GM20431 (cell line): ENCODE data around the gene UGT1A4.

Experiments
- in situ Hi-C: fragments of 300-500 bp; cut with MseI, MboI; formaldehyde crosslinking; loops from one replicate; pipeline ENCODE4 v1.15.0; 2020; ENCODE audit warnings: low sequenced_read_pairs; ENCODE audit not compliant: unreplicated experiment

The UGT1A4 gene

GRCh38 chr2:233773854-233774253 lies 55.3 kb downstream of the UGT1A4 start:
- in situ Hi-C loops = no loop called here

- in situ Hi-C loops = no loop called here
Observed at GRCh38 chr2:233775414-233775813, 56.9 kb downstream of the UGT1A4 start.

- in situ Hi-C loops = no loop called here
Observed at GRCh38 chr2:233778030-233778429, 59.5 kb downstream of the UGT1A4 start, which contains the start of gene MROH2A. Gene MROH2A (plus strand): TSS chr2:233778330. CDS start chr2:233779359, 1,029 bp downstream.

GRCh38 chr2:233779722-233780121 lies 61.2 kb downstream of the UGT1A4 start:
- in situ Hi-C loops = no loop called here

GRCh38 chr2:233780771-233781170 lies 62.2 kb downstream of the UGT1A4 start:
- in situ Hi-C loops = no loop called here

- in situ Hi-C loops = no loop called here
Observed at GRCh38 chr2:233789554-233789953, 71.0 kb downstream of the UGT1A4 start.

GRCh38 chr2:233791151-233791882 lies 72.8 kb downstream of the UGT1A4 start:
- in situ Hi-C loops = no loop called here

DNA sequence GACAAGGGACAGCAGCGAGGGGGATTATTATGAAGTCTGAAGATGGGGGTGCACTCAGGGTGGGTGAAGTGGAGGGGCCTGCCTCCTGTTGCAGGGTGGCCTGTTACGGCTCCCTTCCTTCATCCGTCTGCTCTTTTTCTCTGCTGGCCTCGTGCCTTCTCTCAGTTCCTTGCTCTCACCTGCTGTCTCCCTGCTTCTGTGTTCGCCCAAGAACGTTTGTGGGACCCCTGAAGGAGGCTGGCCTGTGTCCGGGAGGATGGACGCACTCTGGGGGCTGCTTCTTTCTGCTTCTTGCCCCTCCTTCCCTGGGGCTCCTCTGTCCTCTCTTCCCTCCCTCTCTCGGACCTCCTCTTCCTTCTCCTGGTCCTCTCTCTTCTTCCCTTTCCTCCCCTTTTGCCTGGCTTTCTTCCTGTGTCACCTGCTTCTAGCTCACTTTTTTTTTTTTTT lies 73.4 kb downstream of the UGT1A4 start:
- in situ Hi-C loops = no loop called here

- in situ Hi-C loops = no loop called here
Observed at GRCh38 chr2:233792720-233793119, 74.2 kb downstream of the UGT1A4 start.

- in situ Hi-C loops = no loop called here
Observed at GRCh38 chr2:233793465-233794127, 75.1 kb downstream of the UGT1A4 start.

DNA sequence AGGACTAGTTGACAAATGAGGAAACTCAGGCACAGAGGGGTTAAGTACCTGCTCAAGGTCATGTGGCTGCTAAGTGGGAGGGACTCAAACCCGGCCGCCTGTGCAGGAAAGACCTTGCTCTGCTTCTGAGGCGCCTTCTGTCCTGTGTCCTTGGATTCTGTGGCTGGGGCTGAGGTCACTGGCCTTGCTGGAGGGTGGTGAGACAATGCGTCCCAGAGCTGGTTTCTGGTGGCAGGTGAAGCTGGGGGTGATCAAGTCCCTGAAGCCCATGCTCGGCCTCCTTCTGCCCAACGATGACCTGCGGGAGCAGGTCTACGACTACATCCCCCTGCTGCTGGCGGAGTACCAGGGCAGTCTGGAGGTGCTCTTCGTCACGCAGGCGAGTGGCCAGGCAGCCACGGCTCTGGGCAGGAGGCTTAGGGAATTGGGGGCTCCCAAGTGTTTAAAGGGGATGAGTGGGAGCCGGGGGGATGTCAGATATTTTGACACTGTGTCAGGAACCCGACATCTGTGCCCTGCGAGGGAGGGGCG lies 75.7 kb downstream of the UGT1A4 start:
- in situ Hi-C loops = no loop called here

GRCh38 chr2:233795735-233796171 lies 77.2 kb downstream of the UGT1A4 start:
- in situ Hi-C loops = no loop called here

DNA sequence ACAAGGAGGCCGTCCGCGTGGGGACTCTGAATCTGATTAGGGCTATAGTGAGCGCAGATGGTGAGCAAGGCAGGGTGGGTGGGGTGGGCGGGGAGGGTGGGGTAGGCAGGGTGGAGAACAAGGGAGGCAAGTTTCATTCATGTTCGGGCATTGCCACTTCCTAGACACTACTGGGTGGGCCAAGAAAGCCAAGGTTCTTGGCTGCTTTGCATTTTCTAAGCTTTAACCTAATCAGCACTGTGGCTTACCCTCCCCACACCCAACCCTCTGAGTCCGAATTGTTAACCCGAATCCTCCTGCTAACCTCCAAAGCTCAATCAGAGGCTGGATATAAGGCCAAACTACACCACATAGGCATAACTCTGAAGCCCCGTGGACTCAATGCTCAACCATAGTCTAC lies 77.7 kb downstream of the UGT1A4 start:
- in situ Hi-C loops = no loop called here

DNA sequence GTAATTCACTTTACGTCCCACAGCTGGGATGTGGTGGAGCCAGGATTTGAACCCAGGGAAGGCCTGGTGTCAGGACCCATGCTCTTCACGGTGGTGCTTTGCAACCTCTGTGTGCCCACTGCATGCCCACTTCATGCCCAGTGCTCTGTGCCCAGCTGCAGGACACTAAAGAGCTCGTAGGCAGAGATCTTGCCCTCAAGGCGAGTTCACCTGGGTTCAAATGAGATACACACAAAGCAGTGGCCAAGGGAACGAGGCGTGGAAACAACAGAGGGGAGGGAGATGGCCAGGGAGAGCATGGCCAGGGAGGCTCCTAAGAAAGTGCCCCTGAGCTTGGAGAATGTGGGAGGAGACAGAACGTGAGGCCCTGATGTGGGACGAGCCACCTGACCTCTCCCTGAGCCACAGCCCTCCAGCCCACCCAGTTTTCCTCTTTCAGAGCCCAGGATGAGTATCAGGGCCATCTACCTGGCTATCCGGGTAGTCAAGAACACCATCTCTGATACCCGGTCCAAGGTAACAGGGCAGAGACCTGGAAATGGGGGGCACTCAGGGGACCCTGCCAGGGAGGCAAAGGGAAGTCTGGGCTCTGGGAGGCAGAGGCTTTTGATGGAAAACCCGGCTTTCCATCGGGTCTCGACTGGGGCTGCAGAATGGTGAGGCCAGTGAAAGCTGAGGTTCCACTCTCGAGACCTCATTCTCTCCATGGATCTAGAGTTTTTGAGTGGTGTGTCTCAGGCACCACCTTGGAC lies 80.0 kb downstream of the UGT1A4 start:
- in situ Hi-C loops = no loop called here

- in situ Hi-C loops = no loop called here
Observed at GRCh38 chr2:233799087-233799665, 80.6 kb downstream of the UGT1A4 start.

DNA sequence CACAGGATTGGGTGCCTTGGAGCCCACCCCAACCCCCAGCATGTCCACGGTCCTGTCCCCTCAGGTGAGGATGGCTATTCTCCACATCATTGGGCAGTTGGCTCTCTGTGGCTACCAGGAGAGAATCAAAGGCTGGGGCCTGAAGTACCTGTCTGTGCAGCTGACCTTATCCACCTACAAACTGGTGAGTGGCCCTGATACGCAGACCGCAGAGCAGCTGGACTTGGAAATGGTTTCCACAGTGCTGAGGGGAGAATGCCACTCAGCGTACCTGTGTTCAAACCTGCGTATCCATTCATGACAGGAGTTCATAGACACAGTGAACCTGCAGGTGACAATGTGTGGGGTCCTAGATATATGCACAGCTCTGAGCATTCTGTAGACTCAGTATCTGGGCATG lies 81.2 kb downstream of the UGT1A4 start:
- in situ Hi-C loops = no loop called here

GRCh38 chr2:233800208-233800607 lies 81.7 kb downstream of the UGT1A4 start:
- in situ Hi-C loops = no loop called here

GRCh38 chr2:233801357-233802131 lies 83.0 kb downstream of the UGT1A4 start:
- in situ Hi-C loops = no loop called here

DNA sequence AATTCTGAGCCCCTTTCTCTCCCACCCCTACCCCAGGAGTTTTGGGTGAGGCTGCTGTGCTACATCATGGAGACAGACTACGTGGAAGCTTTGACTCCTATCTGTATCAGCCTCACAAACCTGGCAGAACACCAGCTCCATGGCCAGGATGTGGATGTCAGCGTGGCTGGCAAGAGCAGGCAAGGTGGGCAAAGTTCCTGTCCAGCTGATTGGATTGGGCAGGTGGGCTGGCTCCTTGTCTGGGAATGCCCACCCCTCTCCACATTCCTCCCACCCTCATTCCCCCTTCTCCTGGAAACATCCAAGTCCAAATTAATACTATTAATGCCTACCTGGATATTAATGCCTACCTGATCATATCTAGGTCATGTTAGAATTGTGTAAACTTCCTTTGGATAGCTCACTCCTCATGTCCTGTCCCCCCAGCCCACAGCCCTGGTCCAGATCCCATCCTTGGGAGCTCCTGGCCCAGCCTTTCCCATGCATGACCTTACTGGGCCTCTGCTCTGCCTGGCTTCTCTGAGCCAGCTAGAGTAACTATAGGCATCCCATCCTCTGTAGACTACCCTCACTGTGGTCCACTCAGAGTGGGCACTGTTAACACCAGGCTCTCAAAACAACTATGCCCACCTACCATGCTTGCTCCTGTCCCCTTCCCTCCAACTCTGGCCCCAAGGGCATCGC lies 83.7 kb downstream of the UGT1A4 start:
- in situ Hi-C loops = no loop called here
